DND-41 (cell line): ENCODE results near the gene SEMA4C.

Experiments
- ATAC-seq: fragments of 200-7000 bp; cut with Tn5 transposase; 3 replicates; pipeline ENCODE4 v1.9.1; 2021; ENCODE audit warnings: low read depth; ENCODE audit not compliant: insufficient read depth
- DNase-seq: peaks from one replicate; pipeline ENCODE4 v3.0.0-alpha.2; 2020
- H2AFZ ChIP-seq: 2 replicates; pipeline ENCODE4 v1.6.0; 2012; ENCODE audit warnings: low read depth, low read length
- H3K27ac ChIP-seq: 2 replicates; pipeline ENCODE4 v1.5.1; 2012; ENCODE audit warnings: low read length, inconsistent platforms
- H3K27me3 ChIP-seq: fragments of 200-600 bp; sonication (generic); 2 replicates; pipeline ENCODE4 v1.6.0; 2012; ENCODE audit warnings: low read length, mild to moderate bottlenecking, inconsistent platforms; ENCODE audit not compliant: insufficient read depth, poor library complexity
- H3K36me3 ChIP-seq: 2 replicates; pipeline ENCODE4 v1.5.1; 2012; ENCODE audit warnings: low read length, inconsistent platforms; ENCODE audit not compliant: insufficient read depth
- H3K4me1 ChIP-seq: 2 replicates; pipeline ENCODE4 v1.5.1; 2012; ENCODE audit warnings: mild to moderate bottlenecking, low read length; ENCODE audit not compliant: insufficient read depth
- H3K4me2 ChIP-seq: 2 replicates; pipeline ENCODE4 v1.6.0; 2012; ENCODE audit warnings: mild to moderate bottlenecking, moderate library complexity, low read length, inconsistent platforms; ENCODE audit not compliant: insufficient read depth
- H3K4me3 ChIP-seq, 2 experiments: fragments of 200-600 bp in 1 of 2; shearing (Covaris generic) in 1 of 2; 2 replicates each; pipeline ENCODE4 v1.5.1; 2012 to 2016; ENCODE audit warnings: inconsistent platforms in 2 of 2, low read length in 2 of 2, mild to moderate bottlenecking in 2 of 2, low read depth in 1 of 2, moderate library complexity in 1 of 2
- H3K79me2 ChIP-seq: 2 replicates; pipeline ENCODE4 v1.6.0; 2012; ENCODE audit warnings: low read length, inconsistent platforms; ENCODE audit not compliant: insufficient read depth
- H3K9ac ChIP-seq: 2 replicates; pipeline ENCODE4 v1.6.0; 2012; ENCODE audit warnings: low read depth, mild to moderate bottlenecking, inconsistent platforms, low read length, moderate library complexity
- H3K9me3 ChIP-seq: 2 replicates; pipeline ENCODE4 v1.5.1; 2012; ENCODE audit warnings: low read length, moderate library complexity, mild to moderate bottlenecking, inconsistent platforms; ENCODE audit not compliant: insufficient read depth, severe bottlenecking
- H4K20me1 ChIP-seq: 2 replicates; pipeline ENCODE4 v1.6.0; 2012; ENCODE audit warnings: low read length; ENCODE audit not compliant: insufficient read depth
- CTCF ChIP-seq: IDR thresholded peaks from 2 replicates; pipeline ENCODE4 v1.5.1; 2012; ENCODE audit warnings: borderline replicate concordance, low read length, moderate library complexity, mild to moderate bottlenecking; ENCODE audit not compliant: poor library complexity, severe bottlenecking; ENCODE audit errors: extremely low read depth
- EZH2 ChIP-seq: IDR thresholded peaks from 3 replicates; pipeline ENCODE4 v1.6.1; 2012; ENCODE audit warnings: borderline replicate concordance, low read depth, mild to moderate bottlenecking, moderate library complexity, low read length, inconsistent platforms; ENCODE audit not compliant: severe bottlenecking

SEMA4C gene

GRCh38 chr2:96903318-96903717 is 33.4 kb upstream of the SEMA4C start:
- Histone ChIP-seq H3K4me1 (no peaks in the 10 kb centered on the region), H3K36me3 (no peaks in the 10 kb centered on the region), H3K27ac (no peak overlapping the region), H3K4me2 (no peak overlapping the region), H3K27me3 (no peaks in the 10 kb centered on the region), H4K20me1 (no peaks in the 10 kb centered on the region), H3K9ac (no peak overlapping the region), H3K9me3 (no peaks in the 10 kb centered on the region), H2AFZ (no peak overlapping the region), H3K79me2 (no peaks in the 10 kb centered on the region), H3K4me3 (no peak overlapping the region)
- no peak for DNase-seq
- TF ChIP-seq CTCF (no peak), EZH2 (no peak)
- no peak for ATAC-seq

- no peaks in the 10 kb centered on the region for H3K9me3 ChIP-seq
- H3K9ac ChIP-seq, result no peak overlapping the region
- no peaks in the 10 kb centered on the region for H3K27me3 ChIP-seq
- H3K4me2 ChIP-seq, result no peak overlapping the region
- H3K27ac ChIP-seq, result no peak overlapping the region
- H3K4me1 ChIP-seq, result no peaks in the 10 kb centered on the region
- ATAC-seq, result no peak
- no peaks in the 10 kb centered on the region; the same call in 1 of the 2 replicates for H4K20me1 ChIP-seq
- no peak overlapping the region for H3K4me3 ChIP-seq
- DNase-seq, result no peak
- no peaks in the 10 kb centered on the region for H3K79me2 ChIP-seq
- H2AFZ ChIP-seq, result no peak overlapping the region
- TF ChIP-seq CTCF, result no peak
- no peak for TF ChIP-seq EZH2
- no peaks in the 10 kb centered on the region for H3K36me3 ChIP-seq
Observed at GRCh38 chr2:96900237-96900636, 30.4 kb upstream of the SEMA4C start.

GRCh38 chr2:96899413-96899741 is 29.5 kb upstream of the SEMA4C start:
- H3K79me2 ChIP-seq, result no peaks in the 10 kb centered on the region
- no peaks in the 10 kb centered on the region; the same call in 1 of the 2 replicates for H4K20me1 ChIP-seq
- H2AFZ ChIP-seq, result no peak overlapping the region
- ATAC-seq (no peak), DNase-seq (no peak)
- H3K9ac ChIP-seq, result no peak overlapping the region
- H3K27ac ChIP-seq, result no peak overlapping the region
- TF ChIP-seq EZH2, result no peak
- no peak for TF ChIP-seq CTCF
- no peaks in the 10 kb centered on the region for H3K4me1 ChIP-seq
- H3K4me3 ChIP-seq, result no peak overlapping the region
- no peaks in the 10 kb centered on the region for H3K27me3 ChIP-seq
- H3K9me3 ChIP-seq, result no peaks in the 10 kb centered on the region
- H3K36me3 ChIP-seq, result no peaks in the 10 kb centered on the region
- no peak overlapping the region for H3K4me2 ChIP-seq
